NCI-H2081 (cell line): Measurements from ENCODE around the gene SPRYD4.

ENCODE experiments used
- DNase-seq, 2 experiments: peaks; one replicate each; lab custom pipeline; 2025; lab: John Stamatoyannopoulos, UW

SPRYD4 gene

DNA sequence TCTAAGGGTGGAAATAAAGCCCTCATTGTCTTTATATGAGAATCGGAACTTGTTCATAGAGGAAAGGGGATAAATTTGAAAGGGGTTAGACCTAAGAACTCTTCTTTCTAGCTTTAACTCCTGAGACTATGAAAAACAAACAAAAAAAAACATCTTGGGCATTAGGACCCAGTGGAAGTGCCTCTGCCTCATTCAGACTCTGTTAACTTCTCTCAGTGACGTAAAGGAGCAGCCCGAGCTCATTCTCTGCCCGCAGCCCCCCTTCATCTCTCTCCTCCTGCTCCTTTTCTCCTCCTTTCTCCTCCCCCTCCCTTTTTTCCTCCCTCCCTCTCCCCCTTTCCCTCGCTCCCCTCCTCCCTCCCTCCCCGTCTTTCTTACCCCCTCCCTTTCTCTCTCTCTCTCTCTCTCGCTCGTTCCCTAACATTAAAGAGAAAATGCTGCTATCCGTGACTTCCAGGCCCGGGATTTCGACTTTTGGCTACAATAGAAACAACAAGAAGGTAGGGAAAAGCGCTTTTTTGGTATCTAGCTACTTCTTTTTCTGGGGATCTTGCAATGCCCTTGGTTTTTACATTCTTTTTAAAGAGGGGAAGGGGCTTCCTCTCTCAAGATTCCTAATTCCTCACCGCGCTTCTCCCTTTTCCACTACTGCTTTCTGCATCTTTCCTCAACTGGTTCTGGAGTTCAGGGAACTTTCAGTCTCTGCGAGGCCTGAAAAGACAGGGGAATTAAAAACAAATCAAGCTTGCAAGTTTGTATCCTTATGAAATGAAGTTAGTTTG lies 53.4 kb downstream of the SPRYD4 start, which contains the start of gene RBMS2:
TSS of gene RBMS2 (plus strand) at position 231 of the 782 bp plus-strand sequence. CDS start at position 435, 204 bp downstream.
- DNase-seq = peak; percentile 51 to 74

DNA sequence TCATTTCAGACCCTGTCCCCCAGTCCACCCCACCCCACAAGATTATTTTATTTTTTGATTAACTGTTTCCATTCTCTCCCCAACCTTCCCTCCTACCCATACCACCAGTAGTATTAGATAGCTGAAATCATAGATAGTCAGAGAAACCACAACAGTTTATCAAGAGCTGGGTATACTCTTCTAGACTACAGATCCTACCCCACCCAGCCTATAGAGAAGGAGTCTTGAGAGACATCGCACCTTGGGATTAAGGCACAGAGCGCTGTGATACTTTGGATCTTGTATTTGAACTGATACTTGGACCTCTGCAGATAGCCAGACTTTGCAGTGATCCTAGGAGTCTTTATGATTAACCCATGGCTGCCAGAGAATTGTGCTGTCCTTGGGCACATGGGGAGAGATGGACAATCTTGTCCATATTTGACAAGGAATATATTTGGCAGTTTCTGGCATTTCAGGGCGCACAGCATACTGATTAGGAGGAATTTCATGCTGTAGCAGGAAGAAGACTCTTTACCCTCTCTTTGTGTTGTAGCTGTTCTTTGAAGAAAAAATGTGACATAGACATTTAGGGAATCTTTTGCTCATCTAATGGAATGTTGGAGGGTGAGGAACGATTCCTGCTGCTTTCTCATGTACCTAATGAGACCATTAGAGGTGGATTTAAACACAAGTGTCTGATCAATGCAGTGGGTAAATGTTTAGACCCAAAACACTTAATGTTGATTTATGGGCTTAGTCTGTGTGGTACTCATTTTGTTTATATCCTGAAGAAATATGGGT lies 54.2 kb downstream of the SPRYD4 start:
- DNase-seq = no peak

DNA sequence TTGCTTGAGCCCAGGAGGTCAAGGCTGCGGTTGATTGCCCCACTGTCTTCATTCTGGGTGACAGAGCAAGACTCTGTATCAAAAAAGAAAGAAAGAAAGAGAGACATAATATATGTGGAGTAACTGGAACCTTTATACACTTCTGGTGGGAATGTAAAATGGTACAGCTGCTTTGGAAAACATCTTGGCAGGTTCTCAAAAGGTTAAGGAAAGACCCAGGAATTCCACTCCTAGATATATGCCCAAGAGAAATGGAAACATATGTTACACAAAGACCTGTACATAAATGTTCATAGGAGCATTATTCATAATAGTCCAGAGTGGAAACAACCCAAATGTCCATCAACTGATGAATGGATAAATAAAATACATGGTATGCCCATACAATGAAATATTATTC lies 60.5 kb downstream of the SPRYD4 start:
- DNase-seq = no peak
